ENCODE results near the gene SPIN1.
A peak's percentile ranks its signal among the peaks of the same experiment; 100 is the strongest.
"Not testable (repeated sequence)": the region's sequence is repeated elsewhere in the genome, so short reads cannot be mapped to it uniquely, and the experiment has no call there.

The SPIN1 gene

GRCh38 chr9:88388203-88388885 lies at the start of gene SPIN1:
Gene SPIN1, plus strand, starts transcription at chr9:88388444. Its CDS starts 38,096 bp downstream, at chr9:88426540.
- peak; percentile 96 for DNase-seq (ENCODE audit: low spot score)

- DNase-seq (ENCODE audit: low spot score): no peak
These were observed 48.9 kb upstream of the SPIN1 start for GRCh38 chr9:88339317-88339716.

DNA sequence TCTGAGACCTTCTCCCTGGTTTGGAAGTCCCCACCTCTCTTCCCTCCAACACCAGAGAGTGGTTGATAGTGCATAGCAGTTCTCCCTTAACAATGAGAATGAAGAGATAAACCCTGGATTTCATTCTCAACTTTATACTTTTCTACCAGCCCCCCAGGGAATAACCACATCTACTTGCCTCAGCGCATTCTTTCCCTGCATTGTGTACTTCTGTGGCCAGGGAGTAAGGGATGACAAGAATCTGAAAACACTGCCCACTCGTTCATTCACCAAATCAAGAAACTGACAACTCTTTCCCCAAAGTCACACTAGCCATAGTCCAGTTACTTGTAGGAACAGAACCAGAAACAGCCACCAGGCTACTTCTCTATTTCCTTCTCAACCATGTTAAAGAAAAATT lies 46.0 kb upstream of the SPIN1 start:
- DNase-seq (ENCODE audit: low spot score): no peak

GRCh38 chr9:88344013-88344412 lies 44.2 kb upstream of the SPIN1 start:
- no peak for DNase-seq (ENCODE audit: low spot score)

DNA sequence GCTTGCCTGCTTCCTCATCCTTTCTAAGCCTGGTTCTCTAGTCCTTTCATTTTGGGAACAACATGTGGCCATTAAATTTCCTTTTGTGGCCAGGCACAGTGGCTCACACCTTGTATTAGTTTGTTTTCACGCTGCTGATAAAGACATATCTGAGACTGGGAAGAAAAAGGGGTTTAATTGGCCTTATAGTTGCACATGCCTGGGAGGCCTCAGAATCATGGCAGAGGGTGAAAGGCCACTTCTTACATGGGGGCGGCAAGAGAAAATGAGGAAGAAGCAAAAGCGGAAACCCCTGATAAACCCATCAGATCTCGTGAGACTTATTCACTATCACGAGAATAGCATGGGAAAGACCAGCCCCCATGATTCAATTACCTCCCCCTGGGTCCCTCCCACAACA lies 37.9 kb upstream of the SPIN1 start:
- DNase-seq (ENCODE audit: low spot score): not testable (repeated sequence)

DNA sequence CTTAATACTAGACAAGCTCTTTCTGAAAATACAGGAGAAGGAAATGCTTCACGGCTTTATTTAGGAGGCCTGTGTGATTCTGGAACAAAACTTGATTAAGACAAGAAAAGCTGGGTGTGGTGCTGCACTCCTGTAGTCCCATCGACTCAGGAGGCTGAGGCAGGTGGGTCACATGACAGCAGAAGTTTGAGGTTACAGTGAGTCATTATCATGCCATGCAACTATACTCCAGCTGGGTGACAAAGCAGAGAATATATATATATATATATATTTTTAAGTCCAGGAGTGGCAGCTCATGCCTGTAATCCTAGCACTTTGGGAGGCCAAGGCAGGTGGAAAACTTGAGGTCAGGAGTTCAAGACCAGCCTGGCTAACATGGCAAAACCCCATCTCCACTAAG lies 33.1 kb upstream of the SPIN1 start:
- no peak for DNase-seq (ENCODE audit: low spot score)

DNA sequence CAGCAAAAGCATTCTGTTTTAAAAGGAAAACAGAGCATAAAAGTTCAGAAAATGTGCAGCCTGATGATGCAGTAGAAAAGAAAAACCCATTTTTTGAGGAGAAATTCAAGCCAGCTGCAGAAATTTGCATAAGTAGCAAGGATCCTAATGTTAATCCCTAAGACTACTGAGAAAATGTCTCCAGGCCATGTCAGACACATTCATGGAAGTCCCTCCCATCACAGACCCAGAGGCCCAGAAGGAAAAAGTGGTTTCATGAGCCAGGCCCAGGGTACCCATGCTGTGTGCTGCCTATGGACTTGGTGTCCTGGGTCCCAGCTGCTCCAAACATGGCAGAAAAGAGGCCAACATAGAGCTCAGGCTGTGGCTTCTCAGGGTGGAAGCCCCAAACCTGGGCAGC lies 31.0 kb upstream of the SPIN1 start:
- DNase-seq (ENCODE audit: low spot score): not testable (repeated sequence)

GRCh38 chr9:88358723-88359122 lies 29.5 kb upstream of the SPIN1 start:
- no peak for DNase-seq (ENCODE audit: low spot score)

- DNase-seq (ENCODE audit: low spot score): no peak
These were observed 28.3 kb upstream of the SPIN1 start for GRCh38 chr9:88359974-88360373.

DNA sequence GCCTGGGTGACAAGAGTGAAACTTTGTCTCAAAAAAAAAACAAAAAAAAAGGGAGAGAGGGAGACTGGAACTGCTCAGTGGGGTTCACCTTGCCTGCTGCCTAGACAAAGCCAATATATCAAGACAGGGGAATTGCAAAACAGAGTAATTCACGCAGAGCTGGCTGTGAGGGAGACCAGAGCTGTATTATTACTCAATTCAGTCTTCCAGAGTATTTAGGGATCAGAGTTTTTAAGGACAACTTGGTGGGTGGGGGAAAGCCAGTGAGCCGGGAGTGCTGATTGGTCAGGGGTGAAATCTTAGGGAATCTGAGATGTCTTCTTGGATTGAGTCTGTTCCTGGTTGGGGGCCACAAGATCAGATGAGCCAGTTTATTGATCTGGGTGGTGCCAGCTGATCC lies 25.6 kb upstream of the SPIN1 start:
- no peak for DNase-seq (ENCODE audit: low spot score)

DNA sequence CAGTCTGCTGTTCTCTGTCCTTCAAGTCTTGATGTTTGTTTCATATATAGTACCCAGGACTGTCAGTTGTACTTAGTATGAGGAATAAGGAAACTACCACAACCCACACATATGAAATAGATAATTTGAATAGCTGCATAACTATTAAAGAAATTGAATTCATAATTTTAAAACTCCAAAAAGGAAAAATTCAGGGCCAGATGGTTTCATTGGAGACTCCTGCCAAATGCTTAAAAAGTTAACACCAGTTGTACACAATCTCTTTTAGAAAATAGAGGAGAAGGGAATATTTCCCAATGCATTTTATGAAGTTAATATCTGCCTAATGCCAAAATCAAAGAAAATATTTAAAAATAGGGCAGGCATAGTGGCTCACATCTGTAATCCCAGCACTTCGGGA lies 24.6 kb upstream of the SPIN1 start:
- DNase-seq (ENCODE audit: low spot score): no peak

GRCh38 chr9:88364706-88365105 lies 23.5 kb upstream of the SPIN1 start:
- no peak for DNase-seq (ENCODE audit: low spot score)

DNA sequence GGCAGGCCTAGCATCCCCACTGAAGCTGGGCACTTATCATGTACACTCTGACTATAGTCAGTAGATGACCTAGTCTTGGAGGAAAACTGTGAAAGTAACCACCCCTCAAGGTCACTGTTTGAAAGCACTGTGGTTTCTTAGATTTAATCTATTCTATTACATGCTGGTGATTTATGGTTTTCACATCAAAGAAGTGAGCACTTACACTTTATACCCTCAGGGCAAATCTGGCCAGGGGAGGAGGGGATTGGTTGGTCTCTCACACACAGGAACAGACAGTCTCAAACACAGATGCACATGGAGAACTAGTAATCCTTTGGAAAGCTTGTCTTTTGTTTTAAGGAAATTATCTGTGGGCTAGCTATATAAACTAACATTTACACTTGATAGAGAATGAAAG lies 17.9 kb upstream of the SPIN1 start:
- no peak for DNase-seq (ENCODE audit: low spot score)

- DNase-seq (ENCODE audit: low spot score): no peak
These were observed 16.1 kb upstream of the SPIN1 start for GRCh38 chr9:88372103-88372654.

- no peak for DNase-seq (ENCODE audit: low spot score)
These were observed 15.2 kb upstream of the SPIN1 start for GRCh38 chr9:88373045-88373444.

DNA sequence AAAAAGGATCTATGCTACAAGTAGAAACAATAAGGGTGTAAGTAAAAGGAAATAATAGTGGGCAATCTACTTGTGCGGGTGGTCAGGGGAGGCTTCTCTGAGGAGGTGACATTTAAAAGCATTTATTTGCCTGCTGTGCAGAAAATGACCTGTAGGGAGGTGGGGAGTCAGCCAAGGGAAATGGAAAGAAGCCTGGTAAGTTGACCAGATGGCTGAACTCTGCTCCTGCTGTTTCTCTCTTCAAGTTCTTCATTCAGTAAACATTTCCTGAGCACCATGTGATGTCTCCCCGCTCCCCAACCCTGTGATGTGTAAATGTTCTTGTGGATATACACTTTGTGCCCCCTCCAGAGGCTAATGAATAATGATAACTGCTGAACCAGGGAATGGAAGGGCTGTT lies 9.9 kb upstream of the SPIN1 start:
- DNase-seq (ENCODE audit: low spot score): no peak

DNA sequence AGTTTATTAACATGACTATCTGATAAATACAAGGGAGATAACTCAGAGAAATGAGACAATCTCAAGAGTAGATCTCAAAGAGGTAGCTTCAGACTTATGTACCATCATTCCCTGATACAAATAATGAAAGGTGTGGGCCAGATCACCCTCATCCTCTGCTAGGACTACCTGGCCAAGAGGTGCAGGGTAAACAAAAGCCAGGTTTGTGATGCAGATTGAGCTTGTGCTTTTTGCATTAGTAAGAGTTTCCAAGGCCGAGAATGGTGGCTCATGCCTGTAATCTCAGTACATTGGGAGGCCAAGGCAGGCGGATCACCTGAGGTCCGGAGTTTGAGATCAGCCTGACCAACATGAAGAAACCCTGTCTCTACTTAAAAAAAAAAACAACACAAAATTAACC lies 8.9 kb upstream of the SPIN1 start:
- DNase-seq (ENCODE audit: low spot score): no peak

GRCh38 chr9:88380118-88380517 lies 8.1 kb upstream of the SPIN1 start:
- no peak for DNase-seq (ENCODE audit: low spot score)

DNA sequence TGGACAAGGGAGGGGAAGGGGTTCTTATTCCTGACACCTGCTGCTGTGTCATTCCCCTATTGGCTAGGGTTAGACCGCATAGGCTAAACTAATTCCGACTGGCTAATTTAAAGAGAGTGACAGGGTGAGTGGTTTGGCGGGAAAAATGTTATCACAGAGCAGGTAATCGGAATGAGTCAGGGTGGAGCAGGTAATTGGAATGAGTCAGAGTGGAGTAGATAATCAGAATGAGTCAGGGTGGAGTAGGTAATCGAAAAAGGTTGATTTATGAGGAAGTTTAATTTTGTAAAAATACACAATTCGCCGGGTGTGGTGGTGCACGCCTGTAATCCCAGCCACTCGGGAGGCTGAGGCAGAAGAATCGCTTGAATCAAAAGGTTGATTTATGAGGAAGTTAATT lies 6.9 kb upstream of the SPIN1 start:
- not testable (repeated sequence) for DNase-seq (ENCODE audit: low spot score)

DNA sequence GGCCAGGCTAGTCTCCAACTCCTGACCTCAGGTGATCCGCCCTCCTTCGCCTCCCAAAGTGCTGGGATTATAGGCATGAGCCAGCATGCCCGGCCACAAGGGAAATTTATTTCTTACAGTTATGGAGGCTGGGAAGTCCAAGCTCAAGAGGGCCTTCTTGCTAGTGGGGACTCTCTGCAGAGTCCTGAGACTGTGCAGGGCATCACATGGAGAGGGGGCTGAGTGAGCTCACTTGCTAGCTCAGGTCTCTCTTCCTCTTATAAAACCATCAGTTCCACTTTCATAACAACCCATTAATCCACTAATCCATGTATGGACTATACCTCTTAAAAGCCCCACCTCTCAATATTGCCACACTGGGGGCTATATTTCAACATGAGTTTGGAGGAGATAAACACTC lies 5.1 kb upstream of the SPIN1 start:
- no peak for DNase-seq (ENCODE audit: low spot score)

DNA sequence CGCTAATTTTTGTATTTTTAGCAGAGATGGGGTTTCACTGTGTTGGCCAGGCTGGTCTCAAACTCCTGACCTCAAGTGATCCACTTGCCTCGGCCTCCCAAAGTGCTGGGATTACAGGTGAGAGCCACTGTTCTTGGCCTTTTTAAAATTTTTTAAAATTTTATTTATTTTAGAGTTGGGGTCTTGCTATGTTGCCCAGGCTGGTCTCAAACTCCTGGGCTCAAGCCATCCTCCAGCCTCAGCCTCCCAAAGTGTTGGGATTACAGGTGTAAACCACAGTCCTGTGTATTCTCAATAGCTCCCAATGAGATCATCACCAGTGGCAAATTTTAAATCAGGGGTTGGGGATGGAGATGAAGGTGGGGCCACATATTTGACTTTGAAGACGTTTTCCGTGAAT lies 2.1 kb upstream of the SPIN1 start:
- not testable (repeated sequence) for DNase-seq (ENCODE audit: low spot score)

- DNase-seq (ENCODE audit: low spot score): no peak
These were observed 1.1 kb upstream of the SPIN1 start for GRCh38 chr9:88387036-88387551.

DNA sequence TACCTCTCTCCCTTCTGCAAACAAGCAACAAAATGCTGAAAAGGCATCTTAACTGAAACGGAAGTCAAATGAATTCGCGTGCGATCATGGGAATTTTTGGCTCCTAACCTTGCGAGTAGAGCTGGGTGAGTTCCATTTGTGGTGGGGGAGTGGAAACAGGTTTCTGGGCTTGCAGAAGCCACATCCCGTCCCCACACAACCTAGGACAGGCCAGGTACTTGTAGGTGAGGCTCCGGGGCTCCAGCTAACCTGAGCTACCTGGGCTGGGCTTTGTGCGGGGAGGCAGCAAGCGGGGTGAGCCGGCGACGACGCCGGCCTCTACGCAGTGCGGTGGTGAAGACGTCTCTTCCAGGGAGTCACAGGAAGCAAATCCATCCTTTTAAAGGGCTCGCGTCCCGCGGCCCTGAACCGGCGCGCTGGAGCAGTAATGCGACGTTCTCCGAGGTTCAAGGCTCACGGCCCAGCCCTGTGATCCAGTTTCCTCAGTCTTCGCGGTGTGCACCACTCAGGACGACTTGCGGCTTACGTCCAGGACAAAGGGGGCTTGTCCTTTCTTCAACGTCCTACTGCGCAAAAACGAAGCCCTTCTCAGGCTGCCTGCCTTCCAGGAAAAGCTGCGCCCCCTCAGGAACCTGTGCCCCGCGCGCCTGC lies 567 bp upstream of the SPIN1 start:
- DNase-seq (ENCODE audit: low spot score): no peak

All from germinal center (tissue), 1 donor.